K562 (cell line): ENCODE results near the gene DNAL4. TPM values are rescaled to one million over a fixed set of nuclear protein-coding genes. Genes with fewer than 3 reads are reported as not detected.

ENCODE experiments used
- ARID2 ChIP-seq: fragments of 450-650 bp; IDR thresholded peaks from 2 replicates; pipeline ENCODE4 v1.6.1; 2017; ENCODE audit warnings: antibody characterized with exemption, mild to moderate bottlenecking
- BACH1 ChIP-seq: fragments of 200-800 bp; sonication (Bioruptor generic); IDR thresholded peaks from 2 replicates; pipeline ENCODE4 v1.6.1; 2016; ENCODE audit warnings: missing genetic modification characterization, missing compliant biosample characterization
- BCLAF1 ChIP-seq, 2 experiments: fragments of 450-650 bp in 1 of 2; IDR thresholded peaks; 2 replicates each; pipeline ENCODE4 v1.6.1; 2011 to 2017; ENCODE audit warnings: low read depth in 2 of 2, antibody characterized with exemption in 1 of 2, borderline replicate concordance in 1 of 2, low read length in 1 of 2, mild to moderate bottlenecking in 1 of 2, mixed read lengths in 1 of 2; ENCODE audit not compliant: control insufficient read depth in 1 of 2
- CEBPZ ChIP-seq: fragments of 150-350 bp; IDR thresholded peaks from 2 replicates; pipeline ENCODE4 v1.6.1; 2014; ENCODE audit warnings: low read depth, mild to moderate bottlenecking, low read length, borderline replicate concordance
- CHD2 ChIP-seq: IDR thresholded peaks from 2 replicates; pipeline ENCODE4 v1.6.1; 2011; ENCODE audit warnings: low read depth, low read length
- CHD4 ChIP-seq: fragments of 200-600 bp; sonication (generic); IDR thresholded peaks from 3 replicates; pipeline ENCODE4 v1.6.1; 2012; ENCODE audit warnings: low read depth, mild to moderate bottlenecking, mixed read lengths, low read length, inconsistent platforms; ENCODE audit not compliant: insufficient read depth, insufficient replicate concordance, poor library complexity, severe bottlenecking
- E4F1 ChIP-seq: fragments of 250-450 bp; sonication (Bioruptor Pico); IDR thresholded peaks from 2 replicates; pipeline ENCODE4 v1.5.0; 2021; ENCODE audit warnings: mild to moderate bottlenecking, borderline replicate concordance
- EHMT2 ChIP-seq: fragments of 450-650 bp; IDR thresholded peaks from 2 replicates; pipeline ENCODE4 v1.6.1; 2018; ENCODE audit warnings: antibody characterized with exemption
- FOXM1 ChIP-seq, 2 experiments: fragments of 450-650 bp in 1 of 2; sonication (generic) in 1 of 2; formaldehyde crosslinking in 1 of 2; IDR thresholded peaks; 2 replicates each; pipeline versions ENCODE4 v1.6.1 to v1.9.0; 2017 to 2022; ENCODE audit warnings: low read depth in 2 of 2, mild to moderate bottlenecking in 2 of 2, missing genetic modification reagents in 1 of 2, moderate library complexity in 1 of 2
- IFI16 ChIP-seq: fragments of 250-450 bp; sonication (Bioruptor Pico); IDR thresholded peaks from 2 replicates; pipeline ENCODE4 v2.1.2; 2022; ENCODE audit warnings: mild to moderate bottlenecking, inconsistent platforms
- MCM2 ChIP-seq: fragments of 450-650 bp; IDR thresholded peaks from 2 replicates; pipeline ENCODE4 v1.6.1; 2017; ENCODE audit warnings: low read depth, mild to moderate bottlenecking
- OTX1 ChIP-seq: fragments of 450-650 bp; formaldehyde crosslinking; IDR thresholded peaks from 2 replicates; pipeline ENCODE4 v1.4.0; 2022; ENCODE audit warnings: mild to moderate bottlenecking
- POLR2G ChIP-seq: fragments of 200-400 bp; formaldehyde crosslinking; IDR thresholded peaks from 2 replicates; pipeline ENCODE4 v1.6.1; 2017; ENCODE audit warnings: low read depth, mild to moderate bottlenecking, antibody characterized with exemption, low read length, moderate library complexity
- RHOXF2B ChIP-seq: fragments of 250-450 bp; sonication (Bioruptor Pico); conservative IDR thresholded peaks from 2 replicates; pipeline ENCODE4 v1.5.1; 2021
- RUNX1 ChIP-seq: sonication (generic); IDR thresholded peaks from 2 replicates; pipeline ENCODE4 v1.6.1; 2016; ENCODE audit warnings: antibody characterized with exemption, low read depth
- SRSF1 ChIP-seq: fragments of 200-400 bp; formaldehyde crosslinking; IDR thresholded peaks from 2 replicates; pipeline ENCODE4 v1.6.1; 2017; ENCODE audit warnings: mild to moderate bottlenecking, low read depth, low read length, moderate library complexity
- TAL1 ChIP-seq: fragments of 450-650 bp; IDR thresholded peaks from 2 replicates; pipeline ENCODE4 v1.6.1; 2016; ENCODE audit warnings: mild to moderate bottlenecking
- TFAM ChIP-seq: fragments of 250-450 bp; sonication (Bioruptor Pico); conservative IDR thresholded peaks from 2 replicates; pipeline ENCODE4 v1.5.0; 2021; ENCODE audit warnings: mild to moderate bottlenecking, moderate library complexity
- WHSC1 ChIP-seq: IDR thresholded peaks from one replicate; pipeline ENCODE4 v1.6.1; 2012; ENCODE audit warnings: low read length, control low read depth, inconsistent platforms
- ZFX ChIP-seq: sonication (generic); formaldehyde crosslinking; IDR thresholded peaks from 2 replicates; pipeline ENCODE4 v1.8.0; 2022; ENCODE audit warnings: mild to moderate bottlenecking, missing genetic modification reagents, moderate library complexity
- ZNF354B ChIP-seq: fragments of 250-450 bp; sonication (Bioruptor Pico); IDR thresholded peaks from 2 replicates; pipeline ENCODE4 v1.4.0; 2020
- polyA plus RNA-seq, 8 experiments: library from polyadenylated mRNA; depleted of rRNA in 4 of 8; stranded (reverse) in 5 of 8; unstranded in 3 of 8; fragments of >200 nt; fragmentation: Nextera tagmentation in 2 of 8; fragmentation: Illumina TruSeq in 1 of 8; extraction: Ambion mirVana in 2 of 8; extraction: Trizol in 1 of 8; gene quantifications; 2 replicates each; pipeline versions ENCODE4 v1.2.1 to v1.2.3, GENCODE V29; 2011 to 2014; ENCODE audit warnings: inconsistent platforms in 1 of 8, missing spikeins in 1 of 8
- total RNA-seq, 7 experiments: library from RNA; depleted of rRNA in 6 of 7; stranded (reverse); fragments of >200 nt in 6 of 7; fragmentation: Illumina TruSeq in 2 of 7; extraction: Trizol in 2 of 7; gene quantifications; 2 replicates each; pipeline versions ENCODE4 v1.2.1 to v1.2.3, GENCODE V29; 2011 to 2021; ENCODE audit warnings: low replicate concordance in 1 of 7

DNAL4 gene
- total and polyA plus RNA-seq, 9 of the 15 experiments (the other 6 are each of a cell fraction or from before 2014, with no cell fraction given): 0.20 to 9.4 (median 5.2) TPM

GRCh38 chr22:38843201-38843656 is 49.3 kb upstream of the DNAL4 start (continued):
- TF ChIP-seq CEBPZ (no peak), CHD2 (no peak), ZNF354B (CRISPR knock-in tag) (no peak), SRSF1 (no peak), RUNX1 (no peak), BACH1 (tag) (no peak), BCLAF1 (IDR thresholded peaks at IDR 0.05; ENCODE audit: borderline replicate concordance in 1 of 2, control insufficient read depth in 1 of 2, low read depth in 2 of 2, low read length in 1 of 2) (0 out of 4 replicates have a peak, but pooled peaks of 1 of the 2 experiments have one; percentile 20), TAL1 (no peak), ZFX (CRISPR knock-in tag) (peak; percentile 85), WHSC1 (no peak), EHMT2 (no peak), MCM2 (no peak), OTX1 (no peak), RHOXF2B (CRISPR knock-in tag) (no peak), FOXM1 (IDR thresholded peaks at IDR 0.05; ENCODE audit: low read depth) (no peak), FOXM1 (CRISPR knock-in tag; IDR thresholded peaks at IDR 0.05; ENCODE audit: low read depth) (no peak), E4F1 (CRISPR knock-in tag) (no peak), POLR2G (peak; percentile 66), TFAM (no peak), CHD4 (no peak), ARID2 (no peak), IFI16 (no peak)
